Measurements from ENCODE around the gene ATAD2B.

Gene ATAD2B

GRCh38 chr2:23859983-23860382, 66.9 kb downstream of the ATAD2B start:
- no peak overlapping the region for H3K4me3 ChIP-seq (ENCODE audit: control insufficient read depth, low read depth, low read length)
- peak; percentile 50 for DNase-seq (ENCODE audit: low read depth)
- TF ChIP-seq CTCF (conservative IDR thresholded peaks at IDR 0.05; ENCODE audit: control insufficient read depth, insufficient read depth, low read depth, low read length) = no peak

GRCh38 chr2:23859234-23859633, 67.7 kb downstream of the ATAD2B start:
- no peak overlapping the region for H3K4me3 ChIP-seq (ENCODE audit: control insufficient read depth, low read depth, low read length)
- TF ChIP-seq CTCF (conservative IDR thresholded peaks at IDR 0.05; ENCODE audit: control insufficient read depth, insufficient read depth, low read depth, low read length) = no peak
- no peak for DNase-seq (ENCODE audit: low read depth)

GRCh38 chr2:23850564-23851256, 76.2 kb downstream of the ATAD2B start:
- DNase-seq (ENCODE audit: low read depth) = no peak
- H3K4me3 ChIP-seq (ENCODE audit: control insufficient read depth, low read depth, low read length) = no peak overlapping the region
- TF ChIP-seq CTCF (conservative IDR thresholded peaks at IDR 0.05; ENCODE audit: control insufficient read depth, insufficient read depth, low read depth, low read length) = no peak

- H3K4me3 ChIP-seq (ENCODE audit: control insufficient read depth, low read depth, low read length) = no peak overlapping the region
- DNase-seq (ENCODE audit: low read depth) = no peak
- no peak for TF ChIP-seq CTCF (conservative IDR thresholded peaks at IDR 0.05; ENCODE audit: control insufficient read depth, insufficient read depth, low read depth, low read length)
Observed at GRCh38 chr2:23844905-23845304, 82.0 kb downstream of the ATAD2B start.

- no peak overlapping the region for H3K4me3 ChIP-seq (ENCODE audit: control insufficient read depth, low read depth, low read length)
- DNase-seq (ENCODE audit: low read depth) = peak; percentile 66
- TF ChIP-seq CTCF (conservative IDR thresholded peaks at IDR 0.05; ENCODE audit: control insufficient read depth, insufficient read depth, low read depth, low read length) = no peak
Observed at GRCh38 chr2:23843051-23843976, 83.6 kb downstream of the ATAD2B start.

- DNase-seq (ENCODE audit: low read depth) = no peak
- TF ChIP-seq CTCF (conservative IDR thresholded peaks at IDR 0.05; ENCODE audit: control insufficient read depth, insufficient read depth, low read depth, low read length) = no peak
- no peak overlapping the region for H3K4me3 ChIP-seq (ENCODE audit: control insufficient read depth, low read depth, low read length)
Observed at GRCh38 chr2:23839919-23840578, 86.9 kb downstream of the ATAD2B start.

All from fibroblast of mammary gland (primary cell).